Immature natural killer cell (primary cell): ENCODE results near the gene RAB44. TPM values are rescaled to one million over a fixed set of nuclear protein-coding genes. Genes with fewer than 3 reads are reported as not detected.
A peak's percentile ranks its signal among the peaks of the same experiment; 100 is the strongest.

ENCODE experiments used
- DNase-seq, 3 donors: peaks; one replicate each; pipeline ENCODE4 v3.0.0; 2022; ENCODE audit warnings: mixed read lengths in 1 of 3
- H3K27ac Mint-ChIP-seq, 6 donors: one replicate each; pipeline ENCODE4 v1.8.0; 2020; ENCODE audit warnings: mixed read lengths in 6 of 6, mild to moderate bottlenecking in 5 of 6, inconsistent platforms in 4 of 6, moderate library complexity in 3 of 6
- H3K27me3 Mint-ChIP-seq, 3 donors: one replicate each; pipeline ENCODE4 v1.8.0; 2020 to 2021; ENCODE audit warnings: low read depth in 3 of 3, mild to moderate bottlenecking in 3 of 3, mixed read lengths in 3 of 3, moderate library complexity in 3 of 3, inconsistent platforms in 1 of 3
- H3K36me3 Mint-ChIP-seq, 3 donors: one replicate each; pipeline ENCODE4 v1.8.0; 2020; ENCODE audit warnings: mixed read lengths in 3 of 3, inconsistent platforms in 2 of 3, mild to moderate bottlenecking in 2 of 3
- H3K4me1 Mint-ChIP-seq, 2 donors: one replicate each; pipeline ENCODE4 v1.8.0; 2020; ENCODE audit warnings: inconsistent platforms in 2 of 2, mild to moderate bottlenecking in 2 of 2, mixed read lengths in 2 of 2, moderate library complexity in 1 of 2
- H3K4me3 Mint-ChIP-seq, 5 donors: one replicate each; pipeline ENCODE4 v1.8.0; 2020; ENCODE audit warnings: mild to moderate bottlenecking in 5 of 5, mixed read lengths in 5 of 5, inconsistent platforms in 3 of 5, moderate library complexity in 3 of 5
- H3K9me3 Mint-ChIP-seq, 6 donors: one replicate each; pipeline ENCODE4 v1.8.0; 2020; ENCODE audit warnings: mild to moderate bottlenecking in 6 of 6, mixed read lengths in 6 of 6, inconsistent platforms in 4 of 6, moderate library complexity in 3 of 6
- polyA plus RNA-seq, 3 donors: library from polyadenylated mRNA; unstranded; fragments of 300-500 nt; fragmentation: Illumina TruSeq; gene quantifications; one replicate each; pipeline ENCODE4 v1.2.3, GENCODE V29; 2021

RAB44 gene
- polyA plus RNA-seq, 3 donors from 2014 or later = not detected

GRCh38 chr6:36686668-36687513 lies 10.7 kb upstream of the RAB44 start:
- Mint-ChIP-seq H3K4me1 (peaks cover 3 to 7% of the 10 kb centered on the region in 2 donors), H3K9me3 (no peaks in the 10 kb centered on the region), H3K27me3 (peaks cover 0 to 4% (median 0%) of the 10 kb centered on the region in 3 donors), H3K36me3 (no peaks in the 10 kb centered on the region), H3K4me3 (no peak overlapping the region), H3K27ac (no peak overlapping the region)
- no peak for DNase-seq

DNA sequence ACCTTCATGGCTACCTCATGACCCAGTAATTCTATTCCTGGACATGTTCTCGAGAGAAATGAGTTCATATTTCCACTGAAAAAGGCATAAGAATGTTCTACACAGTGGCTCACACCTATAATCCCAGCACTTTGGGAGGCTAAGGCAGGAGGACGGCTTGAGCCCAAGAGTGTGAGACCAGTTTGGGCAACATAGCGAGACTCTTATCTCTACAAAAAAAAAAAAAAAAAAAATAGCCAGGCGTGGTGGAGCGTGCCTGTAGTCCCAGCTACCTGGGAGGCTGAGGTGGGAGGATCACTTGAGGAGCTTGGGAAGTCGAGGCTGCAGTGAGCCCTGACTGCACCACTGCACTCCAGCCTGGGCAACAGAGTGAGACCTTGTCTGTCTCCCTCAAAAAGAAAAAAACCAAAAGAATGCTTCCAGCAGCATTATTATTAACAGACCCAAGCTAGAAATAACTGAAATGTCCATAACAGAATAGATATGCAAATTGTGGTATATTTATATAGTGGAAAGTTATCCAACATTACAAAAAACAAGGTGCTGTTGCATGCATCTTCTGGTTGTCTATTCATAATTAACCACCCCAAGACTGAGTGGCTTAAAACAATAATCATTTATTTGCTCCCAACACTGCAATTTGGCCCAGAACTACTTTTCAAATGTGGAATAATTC lies 9.4 kb upstream of the RAB44 start:
- Mint-ChIP-seq H3K27me3 (peaks cover 0 to 4% (median 0%) of the 10 kb centered on the region in 3 donors), H3K4me3 (no peak overlapping the region), H3K36me3 (no peaks in the 10 kb centered on the region), H3K27ac (no peak overlapping the region), H3K9me3 (no peaks in the 10 kb centered on the region), H3K4me1 (peaks cover 14 to 19% of the 10 kb centered on the region in 2 donors)
- no peak for DNase-seq

DNA sequence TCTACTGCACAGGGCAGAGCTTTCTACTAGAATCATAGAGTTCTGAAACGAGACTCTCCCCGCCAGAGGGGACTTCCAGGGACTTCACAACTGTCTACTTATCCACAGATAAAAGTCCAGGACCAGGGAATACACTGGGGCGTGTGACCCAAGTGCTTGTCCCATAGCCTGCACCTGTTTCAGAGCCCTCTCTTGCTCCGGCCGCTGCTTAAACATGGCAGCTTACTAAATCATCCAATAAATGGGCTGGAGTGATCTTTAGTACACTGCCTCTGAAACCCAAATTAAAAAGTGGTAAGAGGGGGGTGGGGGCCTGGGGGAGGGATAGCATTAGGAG lies 8.9 kb upstream of the RAB44 start:
- Mint-ChIP-seq H3K27ac (no peak overlapping the region), H3K27me3 (peaks cover 0 to 2% (median under 1%) of the 10 kb centered on the region in 3 donors), H3K36me3 (no peaks in the 10 kb centered on the region), H3K9me3 (no peaks in the 10 kb centered on the region), H3K4me1 (peaks cover 19 to 23% of the 10 kb centered on the region in 2 donors), H3K4me3 (no peak overlapping the region)
- DNase-seq = no peak

GRCh38 chr6:36691011-36691410 lies 6.6 kb upstream of the RAB44 start:
- DNase-seq = no peak
- H3K4me1 Mint-ChIP-seq = peaks cover 20 to 23% of the 10 kb centered on the region in 2 donors
- no peak overlapping the region for H3K27ac Mint-ChIP-seq
- H3K27me3 Mint-ChIP-seq = peaks cover 0 to 2% (median 0%) of the 10 kb centered on the region in 3 donors
- H3K4me3 Mint-ChIP-seq = no peak overlapping the region
- no peaks in the 10 kb centered on the region for H3K9me3 Mint-ChIP-seq
- H3K36me3 Mint-ChIP-seq = no peaks in the 10 kb centered on the region

DNA sequence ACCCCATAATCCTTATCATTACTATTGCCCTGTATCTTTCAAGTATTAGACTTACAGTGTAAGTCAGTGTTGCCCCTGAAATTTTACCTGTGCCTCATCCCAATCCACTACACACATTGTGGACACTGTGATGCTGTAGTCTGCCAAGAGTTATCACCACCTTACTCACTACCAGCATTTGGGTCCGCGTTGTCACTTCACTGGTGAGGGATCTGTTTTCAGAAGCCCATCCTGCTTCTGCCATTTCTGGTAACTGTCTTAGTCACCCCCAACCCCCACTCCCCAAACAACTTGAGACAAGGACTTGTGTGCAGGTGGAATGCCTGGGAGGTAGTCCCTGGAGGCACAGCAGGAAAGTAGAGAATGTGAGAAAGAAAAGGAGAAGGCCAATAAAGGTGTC lies 6.0 kb upstream of the RAB44 start:
- Mint-ChIP-seq H3K27me3 (peaks cover 0 to 2% (median 0%) of the 10 kb centered on the region in 3 donors), H3K9me3 (no peaks in the 10 kb centered on the region), H3K4me3 (no peak overlapping the region), H3K4me1 (peaks cover 20 to 23% of the 10 kb centered on the region in 2 donors), H3K36me3 (no peaks in the 10 kb centered on the region), H3K27ac (peak overlapping the region in 3 of 6 donors; percentile 19 to 44 (median 22))
- no peak for DNase-seq

DNA sequence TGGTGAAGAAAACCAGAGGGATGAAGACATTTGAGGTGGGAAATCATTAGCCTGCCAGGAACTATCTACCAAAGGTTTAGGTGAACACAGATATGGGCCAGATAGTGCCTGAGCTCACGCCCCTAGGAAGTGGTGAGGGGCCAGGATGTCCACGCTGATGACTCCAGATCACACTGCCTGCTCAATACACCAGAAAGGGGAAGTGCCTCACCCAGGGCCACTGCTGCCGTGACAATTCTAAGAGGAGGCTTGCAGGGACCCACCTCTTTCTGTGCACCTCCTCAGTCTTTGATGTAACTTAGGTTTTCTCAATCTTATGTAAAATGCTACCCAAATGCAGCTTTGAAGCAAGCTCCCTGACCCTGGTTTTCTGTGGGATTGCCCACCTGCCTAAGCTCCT lies 5.4 kb upstream of the RAB44 start:
- Mint-ChIP-seq H3K27ac (peak overlapping the region in 4 of 6 donors; percentile 18 to 75 (median 56)), H3K27me3 (peaks cover 0 to 4% (median 0%) of the 10 kb centered on the region in 3 donors), H3K4me3 (peak overlapping the region in 2 of 5 donors; percentile 32 to 39), H3K4me1 (peaks cover 20 to 23% of the 10 kb centered on the region in 2 donors), H3K9me3 (no peaks in the 10 kb centered on the region), H3K36me3 (no peaks in the 10 kb centered on the region)
- peak in 2 of 3 donors; percentile 17 to 28 for DNase-seq

DNA sequence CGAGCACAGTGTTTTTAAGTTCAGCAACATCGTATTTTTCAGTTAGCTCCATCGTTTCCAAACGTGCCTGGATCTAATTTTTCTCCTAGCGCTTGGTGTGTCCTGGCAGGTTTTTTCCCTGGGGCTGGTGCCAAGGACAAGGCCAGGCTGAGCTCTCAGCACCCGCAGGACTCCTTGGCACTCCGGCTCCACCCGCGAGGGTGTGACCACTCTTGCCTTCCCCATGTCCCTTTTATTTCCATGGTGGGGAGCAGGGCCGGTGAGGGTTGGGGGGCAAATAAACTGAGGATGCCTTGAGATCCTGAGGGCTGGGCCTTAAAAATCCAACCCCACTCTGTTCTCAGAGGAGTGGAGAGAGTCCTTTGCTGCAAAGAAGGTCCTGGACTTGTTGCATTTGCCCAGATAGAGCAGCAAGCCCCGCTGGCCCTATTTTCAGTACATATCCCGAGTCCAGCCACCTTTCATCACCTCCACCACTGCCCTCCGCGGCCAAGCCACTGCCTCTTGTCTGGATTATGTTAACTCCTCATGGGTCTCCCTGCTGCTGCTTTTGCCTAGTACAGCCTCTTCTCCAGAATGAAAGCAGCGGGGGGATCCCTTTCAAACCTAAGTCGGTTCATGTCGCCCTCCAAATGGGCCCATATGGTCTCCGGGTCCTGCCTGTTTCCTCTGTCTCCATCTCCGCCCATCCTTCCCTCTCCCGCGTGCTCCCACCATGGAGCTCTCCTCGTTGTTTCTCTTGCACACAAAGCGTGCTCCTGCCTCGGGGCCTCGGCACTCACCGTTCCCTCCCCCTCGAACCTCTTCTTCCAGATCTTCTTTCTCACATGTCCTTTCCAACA lies 4.5 kb upstream of the RAB44 start:
- H3K9me3 Mint-ChIP-seq = no peaks in the 10 kb centered on the region
- H3K4me3 Mint-ChIP-seq = no peak overlapping the region
- DNase-seq = no peak
- peaks cover 0 to 5% (median 0%) of the 10 kb centered on the region in 3 donors for H3K27me3 Mint-ChIP-seq
- H3K36me3 Mint-ChIP-seq = no peaks in the 10 kb centered on the region
- peaks cover 20 to 23% of the 10 kb centered on the region in 2 donors for H3K4me1 Mint-ChIP-seq
- H3K27ac Mint-ChIP-seq = peak overlapping the region in 3 of 6 donors; percentile 68 to 86 (median 71)

DNA sequence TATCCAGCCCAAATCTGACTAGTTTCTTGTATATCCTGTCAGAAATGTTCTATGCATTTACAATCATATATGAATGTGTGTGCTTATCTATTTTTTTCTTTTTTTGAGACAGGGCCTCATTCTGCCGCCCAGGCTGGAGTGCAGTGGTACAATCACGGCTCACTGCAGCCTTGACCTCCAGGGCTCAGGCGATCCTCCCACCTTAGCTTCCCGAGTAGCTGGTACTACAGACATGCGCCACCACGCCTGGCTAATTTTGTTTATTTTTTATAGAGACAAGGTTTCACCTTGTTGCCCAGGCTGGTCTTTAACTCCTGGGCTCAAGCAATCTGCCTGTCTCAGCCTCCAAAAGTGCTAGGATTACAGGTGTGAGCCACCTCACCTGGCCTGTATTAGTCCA lies 3.0 kb upstream of the RAB44 start:
- no peaks in the 10 kb centered on the region for H3K9me3 Mint-ChIP-seq
- H3K4me1 Mint-ChIP-seq = peaks cover 20 to 23% of the 10 kb centered on the region in 2 donors
- DNase-seq = no peak
- no peak overlapping the region for H3K4me3 Mint-ChIP-seq
- H3K27ac Mint-ChIP-seq = no peak overlapping the region
- H3K36me3 Mint-ChIP-seq = peaks cover 0 to 5% (median 0%) of the 10 kb centered on the region in 3 donors
- H3K27me3 Mint-ChIP-seq = peaks cover 0 to 5% (median 0%) of the 10 kb centered on the region in 3 donors

DNA sequence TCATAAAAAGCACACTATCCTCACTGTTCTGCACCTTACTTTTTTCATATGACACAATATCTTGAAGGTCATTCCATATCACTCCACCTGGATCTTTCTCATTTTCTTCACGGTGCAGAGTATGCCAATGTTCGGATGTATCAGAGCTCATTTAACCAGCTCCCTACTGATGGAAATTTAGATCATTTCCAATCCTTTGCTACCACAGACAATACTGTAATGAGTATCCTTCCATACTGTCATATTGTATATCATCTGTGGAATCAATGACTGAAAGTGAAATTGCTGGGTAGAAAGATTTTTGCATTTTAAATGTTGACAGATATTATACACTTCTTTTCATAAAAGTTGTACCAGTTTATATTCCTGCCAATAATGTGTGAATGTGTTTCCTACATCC lies 2.2 kb upstream of the RAB44 start:
- H3K36me3 Mint-ChIP-seq = peaks cover 0 to 5% (median 0%) of the 10 kb centered on the region in 3 donors
- no peak overlapping the region for H3K4me3 Mint-ChIP-seq
- no peak overlapping the region for H3K27ac Mint-ChIP-seq
- peaks cover 20 to 23% of the 10 kb centered on the region in 2 donors for H3K4me1 Mint-ChIP-seq
- no peak for DNase-seq
- peaks cover 0 to 5% (median 0%) of the 10 kb centered on the region in 3 donors for H3K27me3 Mint-ChIP-seq
- no peaks in the 10 kb centered on the region for H3K9me3 Mint-ChIP-seq

DNA sequence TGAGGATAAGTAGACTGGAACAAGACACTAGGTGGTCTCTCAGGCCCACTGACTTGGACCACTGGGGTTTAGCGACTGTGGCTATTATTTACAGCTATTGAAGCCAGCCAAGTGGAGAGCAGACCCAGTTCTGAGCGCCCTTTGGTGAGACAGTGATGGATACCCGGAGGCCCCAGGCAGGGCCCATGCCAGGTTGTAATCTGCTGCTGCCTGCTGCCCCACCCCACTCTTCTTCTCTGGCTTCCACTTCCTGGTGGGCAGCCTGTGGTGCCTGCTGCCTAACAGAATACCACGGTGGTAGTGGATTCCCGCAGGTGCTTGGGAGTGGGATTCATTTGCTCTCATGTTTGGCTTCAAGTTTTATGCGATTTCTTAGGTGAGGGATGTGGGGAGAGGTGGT lies 570 bp downstream of the RAB44 start:
- DNase-seq = no peak
- Mint-ChIP-seq H3K9me3 (no peaks in the 10 kb centered on the region), H3K36me3 (peaks cover 0 to 5% (median 0%) of the 10 kb centered on the region in 3 donors), H3K4me1 (peaks cover 4 to 6% of the 10 kb centered on the region in 2 donors), H3K27me3 (peaks cover 0 to 5% (median 2%) of the 10 kb centered on the region in 3 donors), H3K4me3 (no peak overlapping the region), H3K27ac (no peak overlapping the region)

DNA sequence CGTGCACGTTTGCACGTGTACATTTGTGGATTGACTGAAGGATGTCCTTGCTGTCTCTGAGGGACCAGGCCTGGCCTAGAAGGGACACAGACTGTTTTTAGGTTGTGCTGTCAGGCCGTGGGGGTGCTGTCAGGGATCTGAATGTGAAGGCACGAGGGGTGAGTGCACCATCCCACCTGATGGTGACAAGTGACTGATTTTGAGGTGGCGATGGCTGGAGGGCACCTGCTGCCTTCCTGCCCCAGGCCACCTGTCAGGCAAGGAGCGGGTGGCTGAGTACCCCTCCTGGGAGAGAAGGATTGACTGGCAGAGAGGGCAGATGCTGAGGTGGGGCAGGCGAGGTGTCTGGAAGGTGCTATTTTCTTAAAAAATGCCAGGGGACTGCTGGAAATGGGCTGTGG lies 1.2 kb downstream of the RAB44 start:
- H3K4me3 Mint-ChIP-seq = no peak overlapping the region
- DNase-seq = no peak
- peaks cover 0 to 5% (median 0%) of the 10 kb centered on the region in 3 donors for H3K36me3 Mint-ChIP-seq
- H3K27me3 Mint-ChIP-seq = peaks cover 0 to 3% (median 2%) of the 10 kb centered on the region in 3 donors
- H3K9me3 Mint-ChIP-seq = no peaks in the 10 kb centered on the region
- no peaks in the 10 kb centered on the region for H3K4me1 Mint-ChIP-seq
- no peak overlapping the region for H3K27ac Mint-ChIP-seq

DNA sequence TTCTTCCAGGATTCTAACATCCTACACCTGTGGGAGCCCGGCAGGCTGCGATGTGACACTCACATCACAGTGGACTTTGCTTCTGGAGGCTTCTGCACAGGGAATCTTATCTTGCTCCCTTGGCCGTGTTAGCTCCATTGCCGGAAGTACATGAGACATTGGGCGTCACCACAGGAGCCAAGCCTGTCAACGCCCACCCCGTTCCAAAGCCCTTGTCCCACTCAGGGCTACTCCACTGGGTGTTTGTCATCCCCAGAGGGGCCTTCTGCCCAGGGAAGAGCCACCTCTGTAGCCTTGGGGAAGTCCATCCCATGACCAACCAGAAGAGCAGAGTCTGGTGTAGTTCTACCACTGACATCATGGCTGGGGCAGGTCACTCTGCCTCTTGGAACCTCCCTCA lies 1.7 kb downstream of the RAB44 start:
- Mint-ChIP-seq H3K27me3 (peaks cover 0 to 3% (median 2%) of the 10 kb centered on the region in 3 donors), H3K27ac (no peak overlapping the region), H3K9me3 (no peaks in the 10 kb centered on the region), H3K36me3 (peaks cover 0 to 5% (median 0%) of the 10 kb centered on the region in 3 donors), H3K4me3 (no peak overlapping the region), H3K4me1 (no peaks in the 10 kb centered on the region)
- DNase-seq = no peak

GRCh38 chr6:36700071-36700812 lies 2.6 kb downstream of the RAB44 start:
- H3K36me3 Mint-ChIP-seq = peaks cover 0 to 5% (median 0%) of the 10 kb centered on the region in 3 donors
- peaks cover 0 to 3% (median 2%) of the 10 kb centered on the region in 3 donors for H3K27me3 Mint-ChIP-seq
- H3K27ac Mint-ChIP-seq = peak overlapping the region in 1 of 6 donors; percentile 2
- DNase-seq = no peak
- no peaks in the 10 kb centered on the region for H3K9me3 Mint-ChIP-seq
- no peak overlapping the region for H3K4me3 Mint-ChIP-seq
- H3K4me1 Mint-ChIP-seq = no peaks in the 10 kb centered on the region
